ENCODE results near the gene SLC22A31. TPM values are rescaled to one million over a fixed set of nuclear protein-coding genes. Genes with fewer than 3 reads are reported as not detected.

The SLC22A31 gene
- total RNA-seq, 1 donor from 2014 or later = 0.26 TPM

GRCh38 chr16:89200850-89201411, 594 bp upstream of the SLC22A31 start:
- peaks cover 21% of the 10 kb centered on the region for H3K27me3 ChIP-seq (ENCODE audit: control insufficient read depth, insufficient read depth, low read length)
- DNase-seq (ENCODE audit: low read depth) (no peak), FAIRE-seq (no peak)
- no peak overlapping the region for H3K4me3 ChIP-seq (ENCODE audit: low read depth, low read length)
- no peak for TF ChIP-seq CTCF (IDR thresholded peaks at IDR 0.05; ENCODE audit: insufficient read depth, low read length, severe bottlenecking)
- no peaks in the 10 kb centered on the region for H3K36me3 ChIP-seq (ENCODE audit: control insufficient read depth, insufficient read depth, low read length)

DNA sequence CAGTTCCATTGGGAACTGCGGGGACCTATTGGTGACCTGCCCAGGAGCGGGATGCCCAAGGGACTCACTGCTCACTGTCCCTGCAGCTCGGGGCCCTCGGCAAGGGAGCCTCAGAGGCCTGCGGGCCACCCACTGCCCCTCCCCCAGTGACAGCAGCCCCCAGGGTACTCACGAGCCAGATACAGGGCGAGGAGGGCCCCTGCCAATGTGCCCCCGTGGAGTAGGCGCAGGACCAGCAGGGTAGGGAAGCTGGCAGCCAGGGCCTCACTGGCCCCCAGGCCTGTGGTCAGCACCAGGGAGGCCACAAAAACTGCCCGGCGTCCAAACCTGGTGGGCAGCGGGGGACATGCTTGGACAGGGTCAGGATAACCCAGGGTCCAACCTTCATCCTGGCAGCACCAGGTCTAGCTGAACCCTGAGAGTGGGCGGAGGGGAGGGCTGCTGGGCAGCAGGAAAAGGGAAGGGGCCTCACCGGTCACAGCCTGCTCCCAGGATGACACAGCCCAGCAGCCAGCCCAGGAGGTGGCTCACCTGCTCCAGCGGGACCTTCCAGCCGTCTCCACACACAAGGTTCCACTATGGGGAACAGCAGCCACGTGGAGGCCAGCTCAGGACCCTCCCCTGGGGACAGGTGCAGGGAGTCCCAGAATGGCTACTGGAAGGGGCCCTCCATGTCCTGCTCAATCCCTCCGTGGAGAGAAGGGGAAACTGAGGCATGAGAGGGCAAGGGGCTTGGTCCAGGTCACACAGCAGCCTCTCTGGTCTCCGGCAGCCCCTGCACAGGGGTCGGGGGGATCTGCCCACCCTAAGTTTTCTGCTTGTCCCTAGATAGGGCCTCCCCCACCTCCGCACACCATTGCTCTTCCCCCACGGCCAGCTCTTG, 855 bp downstream of the SLC22A31 start:
- H3K4me3 ChIP-seq (ENCODE audit: low read depth, low read length) = no peak overlapping the region
- DNase-seq (ENCODE audit: low read depth) = no peak
- TF ChIP-seq CTCF (IDR thresholded peaks at IDR 0.05; ENCODE audit: insufficient read depth, low read length, severe bottlenecking) = no peak
- no peak for FAIRE-seq
- H3K27me3 ChIP-seq (ENCODE audit: control insufficient read depth, insufficient read depth, low read length) = peaks cover 21% of the 10 kb centered on the region
- H3K36me3 ChIP-seq (ENCODE audit: control insufficient read depth, insufficient read depth, low read length) = no peaks in the 10 kb centered on the region

DNA sequence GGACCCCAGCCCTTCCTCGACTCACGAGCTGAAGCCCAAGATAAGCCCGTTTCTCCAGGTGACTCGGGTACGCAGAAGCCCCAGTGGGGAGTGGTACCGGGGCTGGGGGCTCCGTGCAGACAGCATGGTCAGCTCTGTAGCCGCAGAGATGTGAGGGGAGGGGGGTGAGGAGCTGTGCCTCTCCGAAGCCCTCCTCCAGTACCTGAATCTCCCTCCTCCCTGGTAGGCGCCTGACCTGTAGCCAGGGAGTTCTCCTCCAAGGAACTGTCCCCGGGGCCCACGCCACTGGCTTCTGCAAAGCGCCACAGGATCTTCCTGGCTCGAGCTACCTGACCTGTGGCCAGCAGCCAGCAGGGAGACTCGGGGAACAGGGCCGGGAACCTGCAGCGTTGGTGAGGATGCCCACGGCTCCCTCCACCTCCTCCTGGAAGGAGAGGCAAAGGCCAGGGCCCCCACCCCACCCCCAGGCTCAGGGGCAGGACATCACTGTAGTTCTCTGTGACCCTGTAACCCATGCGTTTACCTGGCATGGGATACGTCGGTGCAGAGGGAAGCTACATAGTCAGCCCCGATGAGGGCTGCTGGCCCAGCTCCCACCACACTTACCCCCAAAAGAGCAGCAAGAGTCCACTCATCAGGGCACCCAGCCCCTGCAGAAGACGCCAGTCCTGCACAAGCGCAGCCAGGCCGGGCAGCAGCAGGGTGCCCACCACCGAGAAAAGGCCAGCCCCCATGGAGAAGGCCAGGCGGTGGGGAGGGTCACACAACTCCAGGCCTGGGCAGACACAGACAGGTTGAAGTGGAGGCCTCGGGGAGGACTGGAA, 1.7 kb downstream of the SLC22A31 start:
- FAIRE-seq = no peak
- no peaks in the 10 kb centered on the region for H3K36me3 ChIP-seq (ENCODE audit: control insufficient read depth, insufficient read depth, low read length)
- peaks cover 22% of the 10 kb centered on the region for H3K27me3 ChIP-seq (ENCODE audit: control insufficient read depth, insufficient read depth, low read length)
- no peak for DNase-seq (ENCODE audit: low read depth)
- no peak for TF ChIP-seq CTCF (IDR thresholded peaks at IDR 0.05; ENCODE audit: insufficient read depth, low read length, severe bottlenecking)
- no peak overlapping the region for H3K4me3 ChIP-seq (ENCODE audit: low read depth, low read length)

- Histone ChIP-seq H3K27me3 (ENCODE audit: control insufficient read depth, insufficient read depth, low read length) (peaks cover 22% of the 10 kb centered on the region), H3K4me3 (ENCODE audit: low read depth, low read length) (no peak overlapping the region), H3K36me3 (ENCODE audit: control insufficient read depth, insufficient read depth, low read length) (no peaks in the 10 kb centered on the region)
- FAIRE-seq (no peak), DNase-seq (ENCODE audit: low read depth) (no peak)
- TF ChIP-seq CTCF (IDR thresholded peaks at IDR 0.05; ENCODE audit: insufficient read depth, low read length, severe bottlenecking) = no peak
Observed at GRCh38 chr16:89197633-89198416, 2.5 kb downstream of the SLC22A31 start.

- FAIRE-seq (no peak), DNase-seq (ENCODE audit: low read depth) (no peak)
- Histone ChIP-seq H3K27me3 (ENCODE audit: control insufficient read depth, insufficient read depth, low read length) (peaks cover 18% of the 10 kb centered on the region), H3K36me3 (ENCODE audit: control insufficient read depth, insufficient read depth, low read length) (no peaks in the 10 kb centered on the region), H3K4me3 (ENCODE audit: low read depth, low read length) (no peak overlapping the region)
- TF ChIP-seq CTCF (IDR thresholded peaks at IDR 0.05; ENCODE audit: insufficient read depth, low read length, severe bottlenecking) = no peak
Observed at GRCh38 chr16:89197033-89197632, 3.2 kb downstream of the SLC22A31 start.
